Thyroid gland (tissue), 4 donors: ENCODE measurements around the gene KLRC4. TPM values are rescaled to one million over a fixed set of nuclear protein-coding genes. Genes with fewer than 3 reads are reported as not detected.
A peak's percentile ranks its signal among the peaks of the same experiment; 100 is the strongest.

Experiments
- DNase-seq, 2 donors: peaks; one replicate each; pipeline ENCODE4 v3.0.0-alpha.2; 2019
- H3K27ac ChIP-seq, 3 donors: fragments of 200-600 bp; sonication (generic); 1 replicate in 2 of 3; 2 replicates in 1 of 3; pipeline ENCODE4 v1.5.1; 2016 to 2019; ENCODE audit warnings: mild to moderate bottlenecking in 1 of 3, moderate library complexity in 1 of 3
- H3K27me3 ChIP-seq: fragments of 200-600 bp; sonication (generic); one replicate; pipeline ENCODE4 v1.5.1; 2019
- H3K36me3 ChIP-seq, 2 donors: fragments of 200-600 bp; sonication (generic); one replicate each; pipeline ENCODE4 v1.5.1; 2016 to 2019
- H3K4me1 ChIP-seq, 2 donors: fragments of 200-600 bp; sonication (generic); one replicate each; pipeline ENCODE4 v1.5.1; 2017 to 2019
- H3K4me3 ChIP-seq, 3 donors: fragments of 200-600 bp; sonication (generic); replicated peaks in 1 of 3; 1 replicate in 2 of 3; 2 replicates in 1 of 3; pipeline ENCODE4 v1.5.1; 2016; ENCODE audit warnings: mild to moderate bottlenecking in 1 of 3
- H3K9me3 ChIP-seq: fragments of 200-600 bp; sonication (generic); one replicate; pipeline ENCODE4 v1.5.1; 2017
- POLR2A ChIP-seq, 2 donors: fragments of 450-650 bp; IDR thresholded peaks; one replicate each; pipeline ENCODE4 v1.6.1; 2017; ENCODE audit warnings: antibody characterized with exemption in 2 of 2, mild to moderate bottlenecking in 2 of 2, moderate library complexity in 1 of 2
- WGBS, 2 donors: methylation state at CpG; one replicate each; pipeline ENCODE4 v1.1.5; 2017; 5-methylcytosine and 5-hydroxymethylcytosine counted together
- intact Hi-C: fragments of 100-400 bp; cut with DNase I; formaldehyde crosslinking; loops from one replicate; pipeline ENCODE4 v1.15.1; 2023
- total RNA-seq, 4 donors: library from RNA; depleted of rRNA; stranded (reverse); fragments of >200 nt; gene quantifications; one replicate each; pipeline ENCODE4 v1.2.3, GENCODE V29; 2016
- TF ChIP-seq, protein P1 (sequence below), 6 experiments: fragments of 200-600 bp in 3 of 6; fragments of 450-650 bp in 3 of 6; sonication (generic) in 3 of 6; IDR thresholded peaks; one replicate each; pipeline ENCODE4 v1.5.1; 2016 to 2019; ENCODE audit warnings: antibody characterized with exemption in 6 of 6, mild to moderate bottlenecking in 2 of 6, inconsistent platforms in 1 of 6, moderate library complexity in 1 of 6

KLRC4 gene
- total RNA-seq, 4 donors from 2014 or later: 2.4 TPM; not detected in 3

DNA sequence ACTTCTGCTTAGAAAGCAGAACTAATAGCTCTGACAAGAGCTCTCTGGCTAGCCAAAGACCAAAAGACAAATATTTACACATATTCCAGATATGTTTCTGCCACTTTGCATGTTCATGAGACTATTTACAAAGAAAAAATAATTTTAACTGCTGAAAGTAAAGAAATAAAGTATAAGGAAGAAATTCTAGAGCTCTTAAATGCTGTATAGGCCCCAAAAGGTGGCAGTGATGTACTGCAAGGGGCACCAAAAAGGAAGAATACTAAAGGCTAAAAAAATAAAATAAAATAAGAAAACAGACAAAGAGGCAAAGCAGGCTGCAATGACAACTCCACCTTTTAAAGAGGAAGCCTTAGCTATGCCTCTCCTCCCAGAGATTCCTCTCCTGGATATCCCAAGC lies 42.7 kb downstream of the KLRC4 start:
- H3K27ac ChIP-seq: peak overlapping the region in 2 of 3 donors; percentile 94 to 99
- no peaks in the 10 kb centered on the region for H3K36me3 ChIP-seq
- no peak for DNase-seq
- intact Hi-C loops: no loop called here
- H3K27me3 ChIP-seq: no peaks in the 10 kb centered on the region
- no peak overlapping the region for H3K4me3 ChIP-seq
- H3K9me3 ChIP-seq: no peaks in the 10 kb centered on the region
- no peak for TF ChIP-seq POLR2A (IDR thresholded peaks at IDR 0.05)
- TF ChIP-seq, protein P1, sequence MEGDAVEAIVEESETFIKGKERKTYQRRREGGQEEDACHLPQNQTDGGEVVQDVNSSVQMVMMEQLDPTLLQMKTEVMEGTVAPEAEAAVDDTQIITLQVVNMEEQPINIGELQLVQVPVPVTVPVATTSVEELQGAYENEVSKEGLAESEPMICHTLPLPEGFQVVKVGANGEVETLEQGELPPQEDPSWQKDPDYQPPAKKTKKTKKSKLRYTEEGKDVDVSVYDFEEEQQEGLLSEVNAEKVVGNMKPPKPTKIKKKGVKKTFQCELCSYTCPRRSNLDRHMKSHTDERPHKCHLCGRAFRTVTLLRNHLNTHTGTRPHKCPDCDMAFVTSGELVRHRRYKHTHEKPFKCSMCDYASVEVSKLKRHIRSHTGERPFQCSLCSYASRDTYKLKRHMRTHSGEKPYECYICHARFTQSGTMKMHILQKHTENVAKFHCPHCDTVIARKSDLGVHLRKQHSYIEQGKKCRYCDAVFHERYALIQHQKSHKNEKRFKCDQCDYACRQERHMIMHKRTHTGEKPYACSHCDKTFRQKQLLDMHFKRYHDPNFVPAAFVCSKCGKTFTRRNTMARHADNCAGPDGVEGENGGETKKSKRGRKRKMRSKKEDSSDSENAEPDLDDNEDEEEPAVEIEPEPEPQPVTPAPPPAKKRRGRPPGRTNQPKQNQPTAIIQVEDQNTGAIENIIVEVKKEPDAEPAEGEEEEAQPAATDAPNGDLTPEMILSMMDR (IDR thresholded peaks at IDR 0.05): peak in 3 of 6 experiments; percentile 17 to 47 (median 23)
- peaks cover 13 to 20% of the 10 kb centered on the region in 2 donors for H3K4me1 ChIP-seq

DNA sequence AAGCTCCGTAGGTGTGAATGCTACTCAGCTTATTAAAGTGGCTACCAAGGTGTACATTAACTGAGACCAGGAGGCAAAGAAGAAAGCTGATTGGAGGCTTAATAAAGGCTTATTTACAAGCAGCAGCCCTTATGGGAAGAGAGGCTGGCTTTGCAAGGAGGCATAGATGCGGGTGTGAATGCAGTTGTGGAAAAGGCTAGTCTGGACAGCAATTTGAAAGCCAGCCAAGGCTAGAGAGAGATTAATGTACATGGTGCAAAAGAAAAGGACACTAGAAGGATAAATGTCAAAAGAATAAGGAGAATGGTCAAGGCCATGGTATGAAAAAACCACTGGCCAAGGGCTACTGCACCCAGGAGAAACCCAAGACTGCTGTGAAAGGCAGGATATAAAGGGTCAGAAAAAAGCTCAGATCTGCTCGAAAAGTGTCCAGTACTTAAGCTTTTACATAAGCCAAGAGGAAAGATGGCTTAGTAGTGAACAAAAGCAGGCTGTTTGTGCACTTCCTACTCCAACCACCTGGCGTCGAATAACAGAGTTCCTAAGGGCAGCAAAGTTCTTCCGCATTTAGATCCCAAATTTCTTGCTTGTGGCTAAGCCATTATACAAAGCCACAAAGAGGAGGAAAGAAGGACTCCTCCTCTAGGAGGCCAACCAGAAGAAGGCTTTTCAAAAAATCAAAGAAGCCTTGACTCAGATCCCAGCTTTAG lies 43.7 kb downstream of the KLRC4 start:
- no peaks in the 10 kb centered on the region for H3K36me3 ChIP-seq
- no peaks in the 10 kb centered on the region for H3K27me3 ChIP-seq
- TF ChIP-seq, protein P1 (IDR thresholded peaks at IDR 0.05): peak in 1 of 6 experiments; percentile 19
- no peak for TF ChIP-seq POLR2A (IDR thresholded peaks at IDR 0.05)
- intact Hi-C loops: no loop called here
- peak overlapping the region; percentile 74 to 99 (median 94) for H3K27ac ChIP-seq
- H3K9me3 ChIP-seq: no peaks in the 10 kb centered on the region
- H3K4me1 ChIP-seq: peaks cover 13 to 20% of the 10 kb centered on the region in 2 donors
- peak overlapping the region in 1 of 3 donors; percentile 56 for H3K4me3 ChIP-seq
- WGBS, 2 donors: 42 to 43% methylated on average over 6 of the region's 6 CpGs
- DNase-seq: no peak

- Histone ChIP-seq H3K4me1 (peaks cover 13 to 20% of the 10 kb centered on the region in 2 donors), H3K9me3 (no peaks in the 10 kb centered on the region), H3K36me3 (no peaks in the 10 kb centered on the region), H3K4me3 (peak overlapping the region; percentile 13 to 56 (median 48)), H3K27ac (peak overlapping the region; percentile 74 to 99 (median 94)), H3K27me3 (no peaks in the 10 kb centered on the region)
- peak; percentile 70 to 77 for DNase-seq
- intact Hi-C loops: no loop called here
- peak in 1 of 2 donors; percentile 28 for TF ChIP-seq POLR2A (IDR thresholded peaks at IDR 0.05)
- TF ChIP-seq, protein P1 (IDR thresholded peaks at IDR 0.05): no peak
- 1% methylated on average over 15 of the region's 15 CpGs for WGBS, 2 donors
These were observed 44.5 kb downstream of the KLRC4 start for GRCh38 chr12:10364815-10365622.

DNA sequence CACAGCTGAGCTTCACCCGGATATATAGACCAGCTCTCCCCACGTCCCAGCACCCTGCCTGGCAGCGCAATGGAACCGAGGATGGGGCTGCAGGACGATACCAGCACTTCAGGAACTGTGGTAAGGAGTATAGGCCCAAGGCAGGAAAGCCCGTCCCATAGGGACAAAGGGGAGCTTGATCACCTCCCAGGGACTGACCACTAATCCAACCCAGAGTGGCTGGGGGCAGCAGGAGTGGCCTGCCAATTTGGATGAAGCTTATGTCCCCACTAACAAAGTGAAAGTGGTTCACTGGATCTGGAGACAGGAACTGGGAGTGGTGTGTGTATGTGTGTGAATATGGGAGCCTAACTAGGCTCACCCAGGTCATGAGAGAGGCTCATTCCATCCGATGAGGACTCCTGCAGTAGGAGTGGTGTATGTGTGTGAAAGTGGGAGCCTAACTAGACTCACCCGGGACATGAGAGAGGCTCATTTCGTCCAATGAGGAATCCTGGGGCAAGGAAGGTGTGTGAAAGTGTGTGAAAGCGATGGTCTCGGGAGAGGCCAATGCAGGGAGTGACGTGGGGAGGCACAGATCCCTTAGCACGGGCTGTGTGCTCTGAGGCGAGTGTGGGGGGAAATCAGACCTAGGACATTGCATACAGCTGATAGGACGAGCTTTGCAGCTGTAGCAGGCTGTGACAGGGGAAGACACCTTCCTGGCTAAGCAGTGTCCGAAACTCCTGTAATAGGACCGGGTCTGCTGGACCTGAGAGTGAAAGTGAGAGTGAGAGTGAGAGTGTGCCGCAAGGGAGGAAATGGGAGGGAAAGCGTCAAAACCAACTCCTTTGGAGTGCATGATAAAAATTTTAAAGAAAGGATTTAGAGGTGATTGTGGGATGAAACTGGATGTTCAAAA lies 45.4 kb downstream of the KLRC4 start:
- no peaks in the 10 kb centered on the region for H3K36me3 ChIP-seq
- H3K4me1 ChIP-seq: peaks cover 14 to 20% of the 10 kb centered on the region in 2 donors
- H3K4me3 ChIP-seq: peak overlapping the region; percentile 13 to 56 (median 48)
- no peaks in the 10 kb centered on the region for H3K27me3 ChIP-seq
- TF ChIP-seq POLR2A (IDR thresholded peaks at IDR 0.05): peak in 1 of 2 donors; percentile 16
- TF ChIP-seq, protein P1 (IDR thresholded peaks at IDR 0.05): no peak
- no peaks in the 10 kb centered on the region for H3K9me3 ChIP-seq
- peak; percentile 31 to 51 for DNase-seq
- 6 to 23% methylated on average over 14 to 19 of the region's 19 CpGs for WGBS, 2 donors
- intact Hi-C loops: no loop called here
- peak overlapping the region; percentile 74 to 99 (median 94) for H3K27ac ChIP-seq
